Central memory CD8-positive, alpha-beta T cell (primary cell): Measurements from ENCODE around the gene RASAL2.
"Not testable (repeated sequence)": the region's sequence is repeated elsewhere in the genome, so short reads cannot be mapped to it uniquely, and the experiment has no call there.

ENCODE experiments used
- ATAC-seq: fragments of 150-1000 bp; cut with Tn5 transposase; replicated peaks from 2 replicates; pipeline ENCODE4 v1.10.0; 2022; ENCODE audit warnings: mild to moderate bottlenecking, moderate FRiP score, moderate number of reproducible peaks; ENCODE audit not compliant: poor library complexity, severe bottlenecking; ENCODE audit errors: extremely low read depth
- DNase-seq, 2 donors: peaks; one replicate each; pipeline ENCODE4 v3.0.0; 2021; ENCODE audit warnings: low spot score in 2 of 2
- H3K27ac Mint-ChIP-seq: one replicate; pipeline ENCODE4 v1.8.0; 2022; ENCODE audit warnings: low read depth, mild to moderate bottlenecking, moderate library complexity, mixed read lengths
- H3K27me3 Mint-ChIP-seq: one replicate; pipeline ENCODE4 v1.8.0; 2022; ENCODE audit warnings: mixed read lengths
- H3K36me3 Mint-ChIP-seq: one replicate; pipeline ENCODE4 v1.8.0; 2022; ENCODE audit warnings: mild to moderate bottlenecking, moderate library complexity, mixed read lengths; ENCODE audit not compliant: insufficient read depth
- H3K4me1 Mint-ChIP-seq: one replicate; pipeline ENCODE4 v1.8.0; 2022; ENCODE audit warnings: mixed read lengths
- H3K4me3 Mint-ChIP-seq: one replicate; pipeline ENCODE4 v1.8.0; 2022; ENCODE audit warnings: mild to moderate bottlenecking, moderate library complexity, mixed read lengths
- H3K9me3 Mint-ChIP-seq: one replicate; pipeline ENCODE4 v1.8.0; 2022; ENCODE audit warnings: mixed read lengths

Gene RASAL2

DNA sequence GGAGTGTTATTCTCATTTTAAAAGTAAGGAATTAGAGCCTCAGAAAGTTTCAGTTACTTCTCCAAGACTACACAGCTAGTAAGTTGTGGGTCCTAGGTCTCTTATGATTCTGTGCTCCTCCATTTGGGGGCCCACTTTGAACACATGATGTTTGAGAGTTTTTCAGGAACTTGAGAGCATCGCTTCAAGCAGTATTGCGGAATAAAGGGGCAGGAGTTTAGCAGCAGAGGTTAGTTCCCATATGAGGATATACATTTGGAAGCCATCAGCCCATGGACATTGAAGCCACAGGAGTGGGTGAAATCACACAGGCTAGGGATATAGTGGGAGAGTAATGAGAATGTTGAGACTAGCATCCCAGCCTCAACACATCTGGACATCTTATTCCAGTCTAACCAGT is 143.2 kb downstream of the RASAL2 start:
- no peak overlapping the region for H3K4me3 Mint-ChIP-seq
- no peaks in the 10 kb centered on the region for H3K4me1 Mint-ChIP-seq
- H3K27me3 Mint-ChIP-seq, result no peaks in the 10 kb centered on the region
- no peaks in the 10 kb centered on the region for H3K36me3 Mint-ChIP-seq
- no peak overlapping the region for H3K27ac Mint-ChIP-seq
- DNase-seq, result no peak
- no peak for ATAC-seq
- no peaks in the 10 kb centered on the region for H3K9me3 Mint-ChIP-seq

DNA sequence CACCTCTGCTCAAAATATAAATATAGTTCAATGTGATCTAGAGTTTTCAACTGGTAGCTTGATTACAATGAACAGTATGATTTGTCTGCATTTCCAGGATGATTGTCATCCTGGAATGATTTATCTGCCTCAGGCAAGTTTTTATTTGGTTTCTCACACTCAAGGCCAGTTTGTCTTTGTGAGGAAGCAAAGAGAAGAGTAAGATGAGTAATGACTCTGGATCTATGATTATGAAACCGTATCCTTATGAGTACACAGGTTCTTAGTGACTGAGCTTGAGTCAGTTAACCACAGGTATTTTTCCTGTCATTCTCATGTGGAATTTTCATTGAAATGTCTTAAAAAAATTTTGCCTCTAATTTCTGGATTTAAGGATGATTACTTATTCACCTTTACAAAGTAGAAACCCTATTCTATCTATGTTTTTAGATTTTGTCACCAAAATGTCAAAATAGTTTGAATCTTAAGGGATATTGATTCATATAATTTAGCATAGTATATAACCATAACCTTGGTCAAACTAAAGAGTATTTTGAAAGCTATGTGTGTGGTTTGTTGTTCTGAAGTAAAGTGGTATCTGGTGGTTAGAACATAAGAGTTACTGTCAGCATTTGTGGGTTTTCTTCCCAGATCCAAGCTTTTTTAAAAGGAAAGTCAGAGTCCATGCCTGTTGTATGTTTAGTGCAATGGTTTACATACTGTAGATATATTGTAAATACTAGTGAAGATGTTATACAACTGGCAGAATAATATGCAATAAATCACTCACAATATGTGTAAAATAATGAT is 145.0 kb downstream of the RASAL2 start:
- Mint-ChIP-seq H3K36me3 (no peaks in the 10 kb centered on the region), H3K4me3 (no peak overlapping the region), H3K27ac (no peak overlapping the region), H3K9me3 (peaks cover 5% of the 10 kb centered on the region), H3K27me3 (no peaks in the 10 kb centered on the region), H3K4me1 (no peaks in the 10 kb centered on the region)
- ATAC-seq (no peak), DNase-seq (no peak)

GRCh38 chr1:178241057-178241456 is 147.2 kb downstream of the RASAL2 start:
- Mint-ChIP-seq H3K4me1 (no peaks in the 10 kb centered on the region), H3K9me3 (peaks cover 5% of the 10 kb centered on the region), H3K36me3 (peaks cover 2% of the 10 kb centered on the region), H3K27me3 (no peaks in the 10 kb centered on the region), H3K27ac (no peak overlapping the region), H3K4me3 (no peak overlapping the region)
- no peak for ATAC-seq
- no peak for DNase-seq

GRCh38 chr1:178241837-178242236 is 147.9 kb downstream of the RASAL2 start:
- no peak overlapping the region for H3K27ac Mint-ChIP-seq
- no peak overlapping the region for H3K4me3 Mint-ChIP-seq
- DNase-seq (no peak), ATAC-seq (no peak)
- H3K27me3 Mint-ChIP-seq, result no peaks in the 10 kb centered on the region
- peaks cover 4% of the 10 kb centered on the region for H3K36me3 Mint-ChIP-seq
- H3K9me3 Mint-ChIP-seq, result peaks cover 5% of the 10 kb centered on the region
- H3K4me1 Mint-ChIP-seq, result no peaks in the 10 kb centered on the region

DNA sequence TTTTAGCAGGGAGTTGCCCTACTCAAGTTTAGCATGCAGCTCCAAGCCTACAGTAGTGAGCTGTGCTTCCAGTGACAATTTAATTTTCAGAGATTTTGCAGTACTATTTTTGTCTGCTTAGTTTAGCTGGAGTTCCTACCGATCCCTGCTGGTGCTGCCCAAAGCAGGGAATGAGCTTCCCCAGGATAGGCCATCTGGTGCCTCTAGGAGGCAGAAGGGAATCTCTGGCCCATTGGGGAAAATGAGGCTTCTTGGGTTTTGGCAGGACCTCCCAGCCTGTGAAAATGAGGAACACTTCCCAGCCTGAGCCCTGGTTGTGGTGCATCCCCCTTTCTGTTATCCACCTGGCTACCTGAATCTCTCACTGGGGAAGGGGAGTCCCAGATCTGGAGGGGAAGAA is 149.2 kb downstream of the RASAL2 start:
- DNase-seq (no peak), ATAC-seq (no peak)
- H3K36me3 Mint-ChIP-seq, result peaks cover 4% of the 10 kb centered on the region
- no peak overlapping the region for H3K27ac Mint-ChIP-seq
- H3K4me1 Mint-ChIP-seq, result no peaks in the 10 kb centered on the region
- no peaks in the 10 kb centered on the region for H3K27me3 Mint-ChIP-seq
- peaks cover 16% of the 10 kb centered on the region for H3K9me3 Mint-ChIP-seq
- H3K4me3 Mint-ChIP-seq, result no peak overlapping the region

DNA sequence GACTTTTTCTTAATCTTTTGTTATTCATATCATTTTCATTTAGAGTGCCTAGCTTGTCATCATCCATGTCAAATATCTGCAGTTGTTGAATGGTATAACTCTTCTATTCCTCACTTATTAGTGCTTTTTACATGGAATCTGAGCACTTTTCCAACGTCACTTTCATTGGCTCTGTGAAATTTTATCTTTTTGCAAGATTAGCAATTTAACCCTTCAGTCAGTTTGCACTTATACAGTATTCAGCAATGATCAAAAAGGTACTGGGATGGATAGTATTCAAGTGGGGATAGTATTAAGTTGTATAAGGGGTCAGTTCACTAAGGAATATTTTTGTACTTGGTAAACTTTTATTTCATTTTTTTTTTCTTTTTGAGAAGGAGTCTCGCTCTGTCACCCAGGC is 150.0 kb downstream of the RASAL2 start:
- Mint-ChIP-seq H3K27me3 (no peaks in the 10 kb centered on the region), H3K27ac (no peak overlapping the region)

GRCh38 chr1:178248284-178248683 is 154.4 kb downstream of the RASAL2 start:
- not testable (repeated sequence) for H3K36me3 Mint-ChIP-seq, ATAC-seq, H3K27ac Mint-ChIP-seq, H3K4me1 Mint-ChIP-seq, DNase-seq, H3K27me3 Mint-ChIP-seq, H3K4me3 Mint-ChIP-seq
- H3K9me3 Mint-ChIP-seq, result peaks cover 27% of the 10 kb centered on the region

More for the DNA sequence above, 150.0 kb downstream of the RASAL2 start:
- DNase-seq (no peak), ATAC-seq (no peak)
- Mint-ChIP-seq H3K9me3 (peaks cover 20% of the 10 kb centered on the region), H3K4me1 (no peaks in the 10 kb centered on the region), H3K36me3 (peaks cover 4% of the 10 kb centered on the region), H3K4me3 (no peak overlapping the region)

DNA sequence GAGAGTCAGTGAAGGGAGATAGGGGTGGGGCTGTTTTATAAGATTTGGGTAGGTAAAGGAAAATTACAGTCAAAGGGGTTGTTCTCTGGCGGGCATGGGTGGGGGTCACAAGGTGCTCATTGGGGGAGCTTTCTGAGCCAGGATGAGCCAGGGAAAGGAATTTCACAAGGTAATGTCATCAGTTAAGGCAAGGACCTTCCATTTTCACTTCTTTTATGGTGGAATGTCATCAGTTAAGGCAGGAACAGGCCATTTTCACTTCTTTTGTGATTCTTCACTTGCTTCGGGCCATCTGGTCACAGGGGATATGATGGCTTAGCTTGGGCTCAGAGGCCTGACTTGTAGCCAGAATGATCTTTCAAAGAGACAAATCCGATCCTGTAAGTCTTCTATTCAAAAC is 159.7 kb downstream of the RASAL2 start:
- not testable (repeated sequence) for H3K36me3 Mint-ChIP-seq, ATAC-seq, H3K4me3 Mint-ChIP-seq

GRCh38 chr1:178254433-178254832 is 160.5 kb downstream of the RASAL2 start:
- Mint-ChIP-seq H3K27ac (no peak overlapping the region), H3K4me1 (no peaks in the 10 kb centered on the region), H3K27me3 (no peaks in the 10 kb centered on the region), H3K9me3 (peaks cover 22% of the 10 kb centered on the region), H3K36me3 (no peaks in the 10 kb centered on the region), H3K4me3 (no peak overlapping the region)
- no peak for DNase-seq
- no peak for ATAC-seq

More for the DNA sequence above, 159.7 kb downstream of the RASAL2 start:
- not testable (repeated sequence) for DNase-seq, H3K27ac Mint-ChIP-seq, H3K27me3 Mint-ChIP-seq, H3K4me1 Mint-ChIP-seq
- peaks cover 23% of the 10 kb centered on the region for H3K9me3 Mint-ChIP-seq

DNA sequence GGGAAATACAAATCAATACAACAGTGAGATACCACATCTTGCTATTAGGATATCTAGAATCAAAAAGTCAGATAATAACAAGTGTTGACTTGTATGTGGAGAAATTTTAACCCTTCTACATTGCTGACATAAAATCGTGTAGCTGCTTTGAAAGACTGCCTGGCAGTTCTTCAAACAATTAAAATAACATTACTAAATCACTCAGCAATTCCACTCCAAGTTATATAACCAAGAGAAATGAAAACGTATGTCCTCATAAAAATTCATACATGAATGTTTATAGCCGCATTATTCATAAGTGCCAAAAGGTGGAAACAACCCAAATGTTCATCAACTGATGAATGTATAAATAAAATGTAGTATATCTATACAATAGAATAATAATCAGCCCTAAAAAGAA is 164.6 kb downstream of the RASAL2 start:
- H3K9me3 Mint-ChIP-seq, result peaks cover 13% of the 10 kb centered on the region
- no peak for ATAC-seq
- no peaks in the 10 kb centered on the region for H3K27me3 Mint-ChIP-seq
- no peaks in the 10 kb centered on the region for H3K4me1 Mint-ChIP-seq
- H3K27ac Mint-ChIP-seq, result no peak overlapping the region
- no peak for DNase-seq
- no peaks in the 10 kb centered on the region for H3K36me3 Mint-ChIP-seq
- no peak overlapping the region for H3K4me3 Mint-ChIP-seq

GRCh38 chr1:178262120-178262500 is 168.2 kb downstream of the RASAL2 start:
- ATAC-seq, result no peak
- Mint-ChIP-seq H3K9me3 (peaks cover 17% of the 10 kb centered on the region), H3K4me1 (no peaks in the 10 kb centered on the region)

GRCh38 chr1:178263341-178263740 is 169.4 kb downstream of the RASAL2 start:
- no peaks in the 10 kb centered on the region for H3K27me3 Mint-ChIP-seq
- H3K4me3 Mint-ChIP-seq, result no peak overlapping the region
- peaks cover 23% of the 10 kb centered on the region for H3K9me3 Mint-ChIP-seq
- H3K36me3 Mint-ChIP-seq, result no peaks in the 10 kb centered on the region
- no peak overlapping the region for H3K27ac Mint-ChIP-seq
- DNase-seq (no peak), ATAC-seq (no peak)
- no peaks in the 10 kb centered on the region for H3K4me1 Mint-ChIP-seq

More at GRCh38 chr1:178262120-178262500, 168.2 kb downstream of the RASAL2 start:
- Mint-ChIP-seq H3K27ac (no peak overlapping the region), H3K36me3 (no peaks in the 10 kb centered on the region), H3K27me3 (no peaks in the 10 kb centered on the region), H3K4me3 (no peak overlapping the region)
- no peak for DNase-seq

DNA sequence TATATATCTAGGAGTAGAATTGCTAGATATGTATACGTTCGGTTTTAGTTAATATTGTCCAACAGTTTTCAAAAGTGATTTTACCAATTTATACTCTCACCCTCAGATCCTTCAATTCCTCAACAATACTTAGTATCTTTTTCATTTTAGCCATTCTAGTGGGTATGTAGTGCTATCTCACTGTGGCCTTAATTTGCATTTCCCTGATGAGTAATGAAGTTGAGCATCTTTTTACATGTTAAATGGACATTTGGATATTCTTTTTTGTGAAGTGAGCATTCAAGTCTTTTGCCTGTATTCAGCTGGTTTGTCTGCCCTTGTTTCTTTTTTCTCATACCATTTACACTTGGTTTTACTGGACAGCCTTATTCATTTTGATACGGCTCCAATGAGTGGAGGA is 172.2 kb downstream of the RASAL2 start:
- Mint-ChIP-seq H3K4me1 (no peaks in the 10 kb centered on the region), H3K27me3 (no peaks in the 10 kb centered on the region), H3K36me3 (no peaks in the 10 kb centered on the region), H3K4me3 (no peak overlapping the region), H3K9me3 (peaks cover 17% of the 10 kb centered on the region), H3K27ac (no peak overlapping the region)
- no peak for DNase-seq
- ATAC-seq, result no peak
